ENCODE measurements around the gene ENTPD2. TPM values are rescaled to one million over a fixed set of nuclear protein-coding genes. Genes with fewer than 3 reads are reported as not detected.

Gene ENTPD2
- total RNA-seq, 1 donor from 2014 or later: 1.3 TPM

DNA sequence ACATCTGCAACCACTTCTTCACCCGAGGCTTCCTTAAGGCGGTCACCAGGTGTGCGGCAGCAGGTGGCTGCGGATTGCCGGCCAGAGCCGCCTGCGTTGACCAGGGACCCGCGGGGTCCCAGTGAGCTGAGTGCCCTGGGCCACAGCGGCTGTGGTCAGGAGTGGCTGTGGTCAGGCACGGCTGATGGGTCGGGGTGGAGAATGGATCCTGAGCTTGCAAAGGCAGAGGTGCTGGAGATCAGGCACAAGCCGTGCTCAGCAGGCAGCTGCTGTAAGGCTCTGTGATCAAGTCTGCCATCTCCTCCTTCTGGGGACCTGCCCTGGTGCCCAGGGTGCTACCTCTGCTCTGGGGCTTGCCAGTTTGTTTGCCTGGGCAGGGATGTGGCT lies 25.5 kb upstream of the ENTPD2 start:
- DNase-seq (ENCODE audit: low spot score): no peak

DNA sequence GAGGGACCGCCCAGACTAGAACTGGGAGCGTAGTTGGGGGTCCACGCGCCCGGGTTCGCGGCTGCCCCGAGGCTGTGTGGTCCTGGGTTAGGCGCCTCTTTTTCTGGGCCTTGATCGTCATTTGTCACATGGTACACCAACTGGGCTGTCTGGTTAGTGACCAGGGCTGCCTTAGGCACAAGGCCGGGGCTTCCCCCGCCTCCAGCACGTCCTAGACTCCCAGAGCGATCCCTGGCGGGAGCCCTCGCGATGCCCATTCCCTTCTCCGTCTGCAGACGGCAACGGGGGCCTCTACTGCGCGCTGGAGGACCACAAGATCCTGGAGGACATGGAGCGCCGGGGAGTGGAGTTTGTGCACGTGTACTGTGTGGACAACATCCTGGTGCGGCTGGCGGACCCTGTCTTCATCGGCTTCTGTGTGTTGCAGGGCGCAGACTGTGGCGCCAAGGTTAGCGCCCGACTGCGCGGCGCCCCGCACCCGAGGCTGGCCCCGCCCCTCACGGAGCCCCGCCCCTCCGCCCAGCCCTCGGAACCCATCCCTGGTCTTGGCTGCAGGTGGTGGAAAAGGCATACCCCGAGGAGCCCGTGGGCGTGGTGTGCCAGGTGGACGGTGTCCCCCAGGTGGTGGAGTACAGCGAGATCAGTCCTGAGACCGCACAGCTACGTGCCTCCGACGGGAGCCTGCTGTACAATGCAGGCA lies 25.0 kb upstream of the ENTPD2 start:
- no peak for DNase-seq (ENCODE audit: low spot score)

DNA sequence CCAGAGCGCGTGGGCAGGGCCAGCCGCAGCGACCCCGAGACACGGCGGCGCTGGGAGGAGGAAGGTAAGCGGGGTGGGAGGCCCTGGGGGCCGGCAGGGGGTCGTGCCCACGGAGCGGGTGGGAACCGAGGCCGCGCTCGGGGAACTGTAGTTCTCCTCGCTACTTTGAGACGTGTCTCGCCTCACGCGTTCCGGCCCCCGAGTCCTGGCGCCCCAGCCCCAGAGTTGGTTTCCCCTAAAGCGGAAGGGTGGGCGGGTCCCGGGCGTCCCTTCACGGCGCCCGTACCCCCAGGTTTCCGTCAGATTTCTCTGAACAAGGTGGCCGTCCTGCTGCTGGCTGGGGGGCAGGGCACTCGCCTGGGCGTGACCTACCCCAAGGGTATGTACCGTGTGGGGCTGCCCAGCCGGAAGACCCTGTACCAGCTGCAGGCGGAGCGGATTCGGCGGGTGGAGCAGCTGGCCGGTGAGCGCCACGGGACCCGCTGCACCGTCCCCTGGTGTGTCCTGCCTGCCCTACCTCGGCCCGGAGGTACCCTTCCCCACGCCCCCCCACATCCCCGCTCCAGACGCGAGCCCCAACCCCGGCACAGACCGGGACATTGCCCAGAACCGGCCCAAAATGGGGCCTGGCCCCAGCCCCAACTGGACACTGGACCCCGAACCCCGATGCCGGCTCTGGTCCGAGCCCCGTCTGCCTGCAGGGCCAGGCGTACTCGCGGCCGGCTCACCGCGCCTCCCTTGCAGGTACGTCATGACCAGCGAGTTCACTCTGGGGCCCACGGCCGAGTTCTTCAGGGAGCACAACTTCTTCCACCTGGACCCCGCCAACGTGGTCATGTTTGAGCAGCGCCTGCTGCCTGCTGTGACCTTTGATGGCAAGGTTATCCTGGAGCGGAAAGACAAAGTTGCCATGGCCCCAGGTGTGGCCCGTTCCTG lies 24.2 kb upstream of the ENTPD2 start:
- DNase-seq (ENCODE audit: low spot score): peak; percentile 53

DNA sequence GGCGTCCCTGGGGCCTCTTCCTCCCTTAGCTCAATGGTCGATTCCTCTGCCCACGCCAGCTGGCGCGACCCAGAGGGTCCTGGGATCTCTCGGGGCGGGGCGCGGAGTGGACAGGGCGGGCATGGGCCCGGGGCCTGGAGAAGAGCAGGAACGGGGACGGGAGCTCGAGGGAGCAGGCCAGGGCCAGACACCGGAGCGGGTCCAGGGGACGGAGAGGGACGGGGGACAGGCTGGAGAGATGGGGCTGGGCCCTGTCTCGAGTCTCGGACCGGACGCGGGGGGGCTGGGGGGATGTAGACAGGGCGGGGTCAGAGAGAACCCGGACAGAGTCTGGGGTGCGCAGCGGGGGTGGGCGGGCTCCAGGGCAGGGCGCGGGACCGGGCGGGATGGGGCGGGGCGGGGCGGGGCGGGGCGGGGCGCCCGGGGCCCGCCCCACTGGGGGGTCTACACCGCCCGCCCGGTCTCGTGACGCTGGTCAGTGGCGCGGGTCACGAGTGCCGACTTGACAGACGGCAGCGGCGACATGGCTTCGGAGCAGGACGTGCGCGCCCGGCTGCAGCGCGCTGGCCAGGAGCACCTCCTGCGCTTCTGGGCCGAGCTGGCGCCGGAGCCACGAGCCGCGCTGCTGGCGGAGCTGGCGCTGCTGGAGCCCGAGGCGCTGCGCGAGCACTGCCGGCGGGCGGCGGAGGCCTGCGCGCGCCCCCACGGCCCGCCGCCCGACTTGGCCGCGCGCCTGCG lies 23.3 kb upstream of the ENTPD2 start, which contains the start of gene UAP1L1:
Gene UAP1L1, plus strand, starts transcription at position 508 of the 738 bp plus-strand sequence. Its CDS starts 16 bp downstream, at position 524.
- peak; percentile 80 for DNase-seq (ENCODE audit: low spot score)

DNA sequence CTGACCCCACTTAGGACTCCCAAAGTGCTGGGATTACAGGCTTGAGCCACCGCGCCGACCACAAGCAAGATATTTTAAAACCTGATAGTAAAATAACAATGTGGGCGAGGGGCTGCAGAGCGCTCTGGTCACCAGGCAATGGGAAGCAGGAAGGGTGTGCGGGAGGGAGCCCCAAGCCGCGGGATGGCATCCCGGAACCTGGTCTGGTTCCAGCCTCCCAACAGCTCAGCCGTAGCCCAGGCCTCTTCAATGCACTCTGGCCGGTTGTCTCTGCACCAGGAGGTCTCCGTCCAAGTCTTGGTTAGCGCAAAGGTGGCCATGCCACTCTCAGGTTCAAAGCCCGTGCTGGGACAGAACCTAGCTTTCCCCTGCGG lies 22.8 kb upstream of the ENTPD2 start:
- DNase-seq (ENCODE audit: low spot score): peak; percentile 47

DNA sequence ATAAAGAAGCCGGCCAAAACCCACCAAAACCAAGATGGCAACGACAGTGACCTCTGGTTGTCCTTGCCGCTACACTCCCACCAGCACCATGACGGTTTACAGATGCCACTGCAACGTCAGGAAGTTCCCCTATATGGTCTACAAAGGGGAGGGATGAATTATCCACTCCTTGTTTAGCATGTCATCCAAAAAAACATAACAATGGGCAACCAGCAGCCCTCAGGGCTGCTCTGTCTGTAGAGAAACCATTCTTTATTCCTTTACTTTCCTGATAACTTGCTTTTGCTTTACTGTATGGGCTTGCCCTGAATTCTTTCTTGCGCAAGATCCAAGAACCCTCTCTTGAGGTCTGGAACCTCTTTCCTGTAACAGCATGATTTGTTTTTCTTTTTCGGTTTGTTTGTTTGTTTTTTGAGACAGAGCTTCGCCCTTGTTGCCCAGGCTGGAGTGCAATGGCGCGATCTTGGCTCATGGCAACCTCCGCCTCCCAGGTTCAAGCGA lies 21.5 kb upstream of the ENTPD2 start:
- DNase-seq (ENCODE audit: low spot score): no peak

DNA sequence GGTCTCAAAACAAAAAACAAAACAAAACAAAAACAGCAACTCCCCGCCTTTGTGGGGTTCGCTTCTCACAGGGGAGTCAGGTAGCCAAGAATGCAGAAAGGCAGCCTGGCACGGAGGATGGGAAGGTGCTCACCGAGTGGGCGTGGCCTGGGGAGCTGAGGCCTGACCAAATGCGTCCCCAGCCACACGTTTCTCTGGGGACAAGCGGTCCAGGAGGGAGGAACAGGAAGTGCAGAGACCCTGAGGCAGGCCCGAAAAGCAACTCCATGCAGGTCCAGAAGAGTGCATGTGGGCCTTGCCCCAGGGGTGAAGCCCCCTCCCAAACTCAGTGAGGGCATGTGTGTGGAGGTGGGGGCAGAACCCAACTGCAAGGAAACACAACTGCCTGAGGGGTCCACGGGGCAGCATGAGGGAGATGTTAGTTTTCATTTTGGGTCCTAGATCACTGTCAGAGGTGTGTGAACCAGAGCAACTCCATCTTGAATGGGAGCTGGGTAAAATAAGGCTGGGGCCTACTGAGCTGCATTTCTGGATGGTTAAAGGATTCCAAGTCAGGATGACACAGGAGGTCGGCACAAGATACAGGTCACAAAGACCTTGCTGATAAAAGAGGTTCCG lies 20.9 kb upstream of the ENTPD2 start:
- DNase-seq (ENCODE audit: low spot score): no peak

DNA sequence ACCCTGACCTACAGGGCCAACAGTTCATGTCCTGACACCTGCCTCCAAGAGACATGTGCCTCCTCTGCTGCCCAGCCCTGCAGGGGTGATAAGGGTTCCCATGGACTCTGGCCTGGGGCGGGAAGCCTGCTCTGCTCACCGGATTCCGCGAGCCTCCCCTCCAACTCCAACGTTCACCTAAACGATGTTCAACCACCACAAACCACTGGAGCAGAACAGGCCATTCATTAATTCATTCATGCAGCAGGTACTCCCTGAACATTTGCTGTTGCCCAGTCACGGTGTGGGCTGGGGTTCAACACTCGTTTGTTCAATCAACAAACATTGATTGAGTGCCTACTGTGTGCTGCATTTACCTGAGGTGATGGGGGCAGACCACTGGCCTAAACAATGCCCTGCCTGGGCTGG lies 20.1 kb upstream of the ENTPD2 start:
- DNase-seq (ENCODE audit: low spot score): no peak

DNA sequence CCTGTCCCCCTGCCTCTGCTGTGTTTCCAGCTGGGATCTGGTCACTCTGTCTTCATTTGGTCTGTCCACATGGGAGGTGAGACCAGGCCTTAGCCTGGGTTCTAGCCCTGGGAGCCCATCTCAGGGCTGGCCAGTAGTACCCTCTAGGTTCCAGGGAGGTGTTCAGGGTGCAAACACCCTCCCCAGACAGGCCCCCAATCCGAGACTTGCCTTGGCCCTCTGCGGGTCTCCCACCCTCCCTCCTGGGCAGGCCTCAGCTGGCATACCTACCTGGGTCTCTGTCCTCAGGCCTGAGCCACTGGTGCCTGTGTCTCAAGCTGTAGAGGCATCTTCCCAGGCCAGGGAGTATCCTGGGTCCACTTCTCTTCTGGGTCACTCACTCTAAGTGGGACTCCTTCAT lies 17.4 kb upstream of the ENTPD2 start:
- no peak for DNase-seq (ENCODE audit: low spot score)

DNA sequence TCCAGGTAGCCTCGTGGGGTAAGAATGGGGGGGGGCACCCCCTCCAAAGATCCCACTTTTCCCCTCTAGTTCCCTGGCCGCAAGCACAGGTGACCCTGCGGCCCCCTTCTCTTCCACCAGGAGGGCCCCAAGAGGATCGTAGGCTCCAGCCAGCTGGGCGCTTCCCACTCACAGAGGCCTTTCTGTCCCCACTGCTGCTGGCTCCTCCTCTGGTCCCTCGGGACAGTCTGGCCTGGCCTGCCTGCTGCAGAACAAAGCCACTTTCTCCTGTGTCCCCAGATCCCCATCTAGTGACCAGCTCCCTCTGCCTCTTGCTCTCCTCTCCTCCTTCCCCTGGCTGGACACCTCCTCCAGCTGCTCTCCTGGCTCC lies 17.0 kb upstream of the ENTPD2 start:
- DNase-seq (ENCODE audit: low spot score): no peak

DNA sequence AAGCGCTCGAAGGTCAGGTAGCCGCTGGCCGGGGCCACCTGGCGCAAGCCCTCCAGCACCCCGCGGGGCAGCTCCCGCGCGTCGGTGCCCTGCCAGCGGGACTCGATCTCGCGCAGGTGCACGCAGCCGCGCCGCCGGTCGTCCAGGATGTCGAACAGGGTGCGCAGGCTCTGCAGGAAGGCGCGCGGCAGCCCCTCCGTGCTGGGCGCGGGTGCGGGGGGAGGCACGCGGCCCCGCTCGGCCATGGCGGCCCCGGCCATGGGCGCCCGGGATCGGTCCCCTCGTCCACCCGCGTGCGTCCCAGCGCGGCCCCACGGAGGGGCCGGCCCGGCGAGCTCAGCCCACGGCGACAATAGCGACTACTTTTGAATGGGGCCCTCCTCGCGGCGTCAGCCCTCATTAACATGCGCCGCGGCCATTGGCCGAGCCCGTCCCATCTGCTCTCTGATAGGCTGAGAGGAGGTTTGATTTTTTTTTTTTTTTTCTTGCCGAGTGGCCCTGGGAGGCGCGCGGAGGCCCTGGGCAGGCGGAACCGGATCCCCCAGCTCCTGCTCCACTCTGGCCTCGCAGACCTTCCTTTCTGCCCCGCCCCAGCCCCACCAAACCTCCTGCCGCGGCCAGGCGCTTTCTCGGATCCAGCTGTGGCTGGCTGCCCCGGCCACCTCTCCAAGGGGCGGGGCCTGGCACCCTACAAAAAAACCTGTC lies 16.5 kb upstream of the ENTPD2 start, which contains the start of gene SAPCD2:
Gene SAPCD2, minus strand, starts transcription at position 357 of the 705 bp plus-strand sequence. Its CDS starts 97 bp downstream, at position 260.
- peak; percentile 88 for DNase-seq (ENCODE audit: low spot score)

DNA sequence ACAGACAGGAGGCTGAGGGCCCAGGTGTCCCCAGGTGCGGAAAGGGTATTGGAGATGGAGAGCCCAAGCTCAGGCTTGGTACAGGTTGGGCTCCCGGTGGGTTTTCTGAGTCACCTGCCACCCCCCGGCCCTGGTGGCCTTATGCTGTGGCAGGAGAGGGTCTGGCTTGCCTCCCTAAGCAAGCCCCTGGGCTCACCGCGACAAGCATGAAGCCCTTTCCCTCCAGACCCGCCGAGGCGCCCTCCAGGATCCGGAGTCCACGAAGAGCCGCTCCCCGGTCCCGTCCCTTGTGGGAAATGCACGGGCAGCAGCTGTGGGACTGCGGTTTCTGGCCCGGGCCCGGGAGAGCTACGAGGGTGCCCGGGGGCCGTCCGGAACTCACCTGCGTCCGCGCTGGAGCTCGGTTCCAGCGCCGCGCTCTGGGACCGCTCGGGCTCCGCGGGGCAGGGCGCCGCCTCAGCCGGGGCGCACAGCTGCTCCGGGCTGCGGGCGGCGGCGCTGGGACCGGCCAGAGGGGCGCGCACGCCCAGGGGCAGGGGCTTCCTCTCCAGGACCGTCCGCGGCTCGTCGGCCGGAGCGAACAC lies 15.7 kb upstream of the ENTPD2 start:
- no peak for DNase-seq (ENCODE audit: low spot score)

DNA sequence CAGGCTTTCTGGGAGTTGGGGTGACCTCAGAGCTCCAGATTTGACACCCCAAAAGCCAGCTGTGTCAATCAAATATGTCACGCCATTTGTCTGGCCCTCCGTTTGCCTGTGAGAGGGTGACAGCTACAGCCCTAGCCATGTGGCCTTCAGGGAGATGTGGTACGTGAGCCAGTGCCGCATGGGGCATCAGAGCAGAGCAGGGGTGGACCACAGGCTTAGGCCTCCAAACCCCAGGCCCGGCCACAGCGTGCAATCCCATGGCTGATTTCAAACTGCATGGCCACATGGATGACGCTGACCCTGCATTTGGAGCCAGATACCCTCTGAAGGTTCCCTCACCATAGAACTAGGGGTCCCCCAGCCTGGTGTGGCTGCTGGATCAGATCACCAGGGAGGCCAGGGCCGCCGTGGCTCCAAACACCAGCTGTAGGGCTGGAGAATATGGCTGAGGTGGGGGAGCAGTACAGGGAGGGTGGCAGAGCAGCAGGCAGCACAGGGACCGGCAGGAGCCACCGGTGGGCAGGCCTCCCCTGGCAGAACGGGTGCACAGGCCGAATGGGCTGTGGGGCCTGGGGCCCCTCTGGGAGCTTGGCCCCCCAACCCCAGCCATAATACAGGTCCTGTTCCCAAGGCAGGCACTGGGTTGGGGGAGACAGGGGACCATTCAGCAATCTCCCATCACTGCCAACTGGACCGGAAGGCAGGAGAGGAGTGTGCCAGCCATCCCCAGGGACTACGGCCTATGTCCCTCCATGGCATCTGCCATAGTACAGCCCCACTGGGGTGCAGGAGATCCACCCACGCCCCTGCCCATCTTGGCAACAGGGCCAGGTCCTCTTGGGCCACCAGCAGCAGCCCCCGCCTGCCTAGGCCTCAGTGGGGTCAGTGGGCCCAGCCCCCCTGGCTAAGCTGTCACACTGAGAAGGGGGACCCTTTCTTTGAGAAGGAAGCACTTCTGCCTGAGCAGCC lies 15.0 kb upstream of the ENTPD2 start:
- DNase-seq (ENCODE audit: low spot score): no peak

DNA sequence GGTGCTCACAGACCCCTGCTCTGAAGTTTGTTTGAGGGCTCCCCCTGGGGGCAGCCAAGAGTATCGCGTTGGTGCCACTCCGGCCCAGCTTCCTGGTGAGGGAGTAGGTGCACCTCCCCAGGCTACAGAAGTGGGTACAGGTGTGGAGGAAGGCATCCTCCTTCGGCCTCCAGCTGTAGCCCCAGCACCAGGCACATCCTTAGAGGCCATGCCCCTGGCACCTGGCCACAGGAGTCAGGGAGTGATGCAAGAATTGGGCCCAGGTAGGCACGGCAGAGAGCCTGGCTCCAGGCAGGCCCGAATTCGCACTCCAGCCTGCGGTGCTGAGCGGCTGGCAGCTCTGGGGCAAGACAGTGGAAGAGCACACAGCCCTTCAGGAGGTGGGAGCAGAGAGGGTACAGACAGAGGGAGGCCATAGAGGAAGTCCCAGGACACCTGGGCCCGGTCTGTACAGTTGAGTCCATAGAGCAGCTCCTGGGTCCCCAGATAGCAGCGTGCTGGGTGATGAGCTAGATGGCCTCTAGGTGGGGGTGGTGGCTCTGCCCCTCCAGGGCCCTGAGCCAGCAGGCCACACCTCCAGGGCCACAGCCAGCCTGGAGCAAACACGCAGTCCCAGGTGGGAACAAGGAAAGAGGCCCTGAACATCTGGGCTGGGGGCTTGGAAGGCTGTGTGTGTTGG lies 14.1 kb upstream of the ENTPD2 start:
- DNase-seq (ENCODE audit: low spot score): peak; percentile 87

DNA sequence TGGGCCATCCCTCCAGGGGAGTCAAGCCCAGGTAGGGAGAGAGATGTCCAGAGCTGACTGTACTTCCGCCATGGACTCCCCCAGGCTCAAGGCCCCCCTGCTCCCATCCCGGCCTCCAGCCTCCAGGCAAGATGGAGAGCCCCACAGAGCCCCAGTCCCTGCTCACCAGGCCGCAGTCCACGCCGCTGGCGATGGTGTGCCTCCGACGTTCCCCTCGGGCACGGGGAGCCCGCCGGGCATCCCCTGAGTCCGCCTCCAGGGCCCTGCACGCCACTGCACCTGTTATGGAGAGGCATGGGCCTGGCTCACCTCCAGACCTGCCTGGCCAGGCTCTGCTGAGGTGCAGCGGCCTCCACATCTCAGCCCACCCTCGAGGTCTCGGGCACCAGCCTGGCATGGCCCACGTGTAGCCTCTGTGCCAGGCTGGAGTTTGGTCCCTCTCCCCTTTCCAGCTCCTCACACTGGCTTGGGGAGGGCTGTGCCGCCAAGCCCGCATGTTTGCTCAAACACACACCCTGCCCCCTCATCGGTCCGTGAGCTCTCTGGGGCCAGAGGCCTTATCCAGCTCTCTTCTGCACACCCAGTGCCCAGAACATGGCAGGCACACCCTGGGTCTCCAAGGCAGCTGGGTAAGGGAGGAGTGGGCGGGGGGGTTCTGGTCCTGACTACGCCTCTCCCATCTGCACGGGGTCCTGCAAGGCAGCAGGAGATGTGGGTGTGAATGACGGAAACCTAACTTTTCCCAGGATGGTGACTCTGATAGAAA lies 12.4 kb upstream of the ENTPD2 start:
- DNase-seq (ENCODE audit: low spot score): no peak

DNA sequence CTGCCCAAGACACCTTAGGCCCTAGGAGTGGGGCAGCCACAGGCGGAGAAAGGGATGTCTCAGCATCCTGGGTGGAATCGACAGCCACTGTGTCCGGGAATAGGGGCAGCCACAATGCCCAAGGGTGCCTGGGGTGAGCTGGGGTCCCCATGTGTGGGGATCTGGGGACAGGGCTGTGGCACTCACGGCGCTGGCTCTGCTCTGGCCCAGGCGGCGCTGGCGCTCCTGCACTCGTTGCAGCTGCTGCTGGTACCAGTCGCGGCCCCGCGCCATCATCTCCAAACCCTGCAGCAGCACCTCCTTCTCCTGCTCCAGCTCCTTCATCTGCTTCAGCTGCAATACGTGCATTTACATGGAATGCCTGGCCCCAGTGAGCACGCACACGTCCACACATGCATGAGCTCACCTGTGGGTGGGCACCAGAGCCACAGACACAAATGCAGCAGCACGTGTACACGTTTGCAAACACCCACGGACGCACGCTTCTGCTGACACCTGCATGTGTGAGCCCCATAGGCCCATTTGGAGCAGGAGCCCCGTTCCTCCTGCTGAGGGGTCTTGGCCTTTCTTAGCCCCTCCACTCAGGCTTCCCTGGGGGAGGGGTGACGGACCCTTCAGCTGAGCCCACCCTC lies 11.6 kb upstream of the ENTPD2 start:
- DNase-seq (ENCODE audit: low spot score): no peak

DNA sequence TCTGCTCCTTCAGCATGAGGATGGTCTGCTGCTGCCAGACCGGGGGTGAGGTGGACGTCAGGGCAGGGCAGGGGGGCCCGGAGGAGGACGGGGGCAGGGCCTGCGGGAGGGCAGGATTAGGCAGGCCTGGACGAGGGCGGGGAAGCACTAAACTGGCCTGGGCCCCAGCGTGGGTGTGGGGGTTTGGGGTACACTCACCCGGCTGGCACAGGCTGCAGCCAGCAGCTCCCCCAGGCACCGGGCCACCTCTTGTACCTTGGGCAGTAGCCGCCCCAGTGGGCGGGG lies 11.0 kb upstream of the ENTPD2 start:
- DNase-seq (ENCODE audit: low spot score): no peak

Measured in ureter (tissue), 1 donor.